ENCODE results near the gene N4BP2L2.
"Not testable (repeated sequence)": the region's sequence is repeated elsewhere in the genome, so short reads cannot be mapped to it uniquely, and the experiment has no call there.

N4BP2L2 gene

DNA sequence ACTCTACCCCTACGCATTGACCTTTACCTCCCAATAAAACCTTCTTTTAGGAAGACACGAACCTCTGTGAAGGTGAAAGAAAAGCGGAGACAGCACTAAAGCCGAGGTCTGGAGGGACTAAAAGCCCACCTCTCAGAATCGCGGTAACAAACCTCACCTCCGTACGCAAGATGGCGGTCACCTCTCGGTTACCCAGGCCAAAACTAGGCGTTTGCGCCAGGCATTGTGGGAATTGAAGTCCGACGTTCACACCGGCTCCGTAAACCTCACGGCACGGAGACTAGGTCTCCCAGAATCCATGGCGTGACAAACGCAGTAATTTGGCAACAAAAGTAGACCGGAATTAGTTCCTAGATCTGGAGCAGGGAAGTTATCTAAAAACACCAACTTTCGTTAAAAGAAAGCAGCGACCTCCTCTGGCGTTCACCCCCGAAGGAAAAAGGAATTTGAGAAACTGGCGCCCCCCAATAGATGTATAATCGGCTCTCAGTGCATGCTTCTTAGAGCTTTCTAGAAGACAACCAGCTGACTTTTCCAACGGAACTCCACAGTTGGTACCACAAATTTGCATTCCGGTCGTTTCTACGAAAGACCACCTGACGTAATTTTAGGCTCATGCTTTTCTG, at the start of gene N4BP2L2:
N4BP2L2 (minus strand) TSS at position 175 of the 626 bp plus-strand sequence. CDS start 1,768 bp downstream, outside the sequence.
- peak; percentile 89 for DNase-seq

DNA sequence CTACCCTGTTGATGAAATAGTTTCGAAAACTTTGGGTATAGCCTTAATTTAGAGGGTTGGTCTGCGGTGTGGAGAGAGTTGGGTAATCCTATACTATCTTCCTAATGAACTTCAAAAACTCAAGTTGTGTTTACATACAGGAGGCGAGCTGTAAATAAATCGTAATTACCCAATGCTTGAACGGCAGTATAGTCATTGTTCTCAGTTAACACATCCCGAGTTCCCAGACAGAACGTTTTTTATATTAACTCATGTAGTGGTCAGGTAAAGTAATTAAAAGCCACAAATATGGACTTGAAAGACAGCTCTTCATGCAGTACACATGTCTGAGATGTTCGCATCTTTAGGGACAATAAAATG, 49.2 kb upstream of the N4BP2L2 start:
- DNase-seq = no peak

DNA sequence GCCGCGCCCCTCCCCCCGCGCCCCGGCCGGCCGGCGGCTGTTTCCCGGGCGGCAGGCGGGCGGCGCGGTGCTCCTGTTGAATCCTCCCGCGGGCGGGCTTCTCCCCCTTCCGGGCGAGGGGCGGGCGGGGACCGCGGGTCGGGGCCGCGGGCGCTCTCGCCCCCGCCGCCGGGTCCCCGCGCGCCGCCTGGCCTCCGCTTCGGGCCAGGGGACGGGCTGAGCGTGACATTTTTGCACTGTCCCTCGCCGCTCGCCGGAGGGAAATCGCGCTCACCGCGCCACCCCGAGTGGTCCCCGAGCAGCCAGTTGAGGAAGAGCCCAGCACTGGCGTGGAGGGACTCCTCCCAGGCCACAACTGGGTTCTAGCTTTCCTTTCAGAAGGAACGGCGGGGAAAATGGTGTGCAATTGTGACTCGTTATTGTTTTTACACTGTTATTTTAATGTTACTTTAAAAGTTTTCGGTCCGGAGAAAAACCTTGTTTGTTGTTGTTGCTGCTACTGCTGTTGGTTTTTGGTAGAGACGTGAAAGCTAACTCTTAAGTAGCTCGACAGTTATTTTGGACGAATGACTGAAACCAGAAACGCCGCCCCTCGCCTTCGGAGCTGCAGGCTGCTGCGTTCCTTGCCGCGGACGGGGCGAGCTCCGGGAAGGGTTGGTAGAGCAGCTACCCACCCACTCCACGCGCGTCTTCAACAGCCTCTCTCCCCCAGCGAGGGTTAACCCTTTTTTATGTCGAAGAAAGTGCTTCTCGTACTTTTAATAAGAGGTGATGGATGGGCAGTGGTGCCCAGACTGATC, 48.6 kb upstream of the N4BP2L2 start:
- DNase-seq = peak; percentile 80

DNA sequence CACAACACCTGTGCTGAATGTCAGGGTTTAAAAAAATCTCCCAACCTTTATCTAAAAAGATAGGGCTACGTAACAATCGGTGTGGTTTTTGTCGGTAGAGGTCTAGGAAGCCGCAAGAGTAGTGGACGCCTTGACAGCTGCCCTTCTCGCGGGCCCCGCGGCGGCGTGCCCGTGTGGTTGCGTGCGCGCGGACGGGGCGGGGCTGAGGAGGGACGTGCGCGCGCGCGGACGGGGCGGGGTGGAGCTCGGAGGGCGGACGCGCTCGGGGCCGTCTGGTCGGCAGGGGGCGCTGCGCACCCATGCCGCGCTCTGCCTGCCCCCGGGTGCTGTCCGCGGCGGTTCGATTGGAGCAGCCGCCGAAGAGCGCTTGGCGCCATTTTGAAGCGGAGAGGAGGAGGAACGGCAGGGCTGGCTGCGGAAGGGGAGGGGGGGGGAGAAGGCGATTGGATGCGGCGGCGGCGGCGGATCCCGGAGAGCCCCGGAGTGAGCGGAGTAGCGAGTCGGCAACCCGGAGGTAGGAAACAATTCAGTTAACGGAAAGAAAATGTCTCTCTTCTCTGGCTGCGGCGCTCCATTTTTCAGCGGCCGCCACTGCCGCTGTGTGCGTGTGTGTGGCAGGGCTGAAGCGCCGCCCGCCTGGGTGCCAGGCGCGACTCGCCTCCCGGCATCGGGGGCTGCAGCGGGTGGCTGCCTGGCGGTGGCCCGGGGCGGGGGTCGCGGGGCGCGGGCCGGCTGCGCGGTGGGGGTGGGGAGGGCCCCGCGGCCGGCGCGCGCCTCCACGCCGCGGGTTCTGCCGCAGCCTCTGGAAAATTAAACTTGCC, 47.7 kb upstream of the N4BP2L2 start, which contains the start of gene PDS5B:
PDS5B (plus strand) TSS at position 373 of the 821 bp plus-strand sequence. CDS start 62,321 bp downstream, outside the sequence.
- peak; percentile 92 for DNase-seq

DNA sequence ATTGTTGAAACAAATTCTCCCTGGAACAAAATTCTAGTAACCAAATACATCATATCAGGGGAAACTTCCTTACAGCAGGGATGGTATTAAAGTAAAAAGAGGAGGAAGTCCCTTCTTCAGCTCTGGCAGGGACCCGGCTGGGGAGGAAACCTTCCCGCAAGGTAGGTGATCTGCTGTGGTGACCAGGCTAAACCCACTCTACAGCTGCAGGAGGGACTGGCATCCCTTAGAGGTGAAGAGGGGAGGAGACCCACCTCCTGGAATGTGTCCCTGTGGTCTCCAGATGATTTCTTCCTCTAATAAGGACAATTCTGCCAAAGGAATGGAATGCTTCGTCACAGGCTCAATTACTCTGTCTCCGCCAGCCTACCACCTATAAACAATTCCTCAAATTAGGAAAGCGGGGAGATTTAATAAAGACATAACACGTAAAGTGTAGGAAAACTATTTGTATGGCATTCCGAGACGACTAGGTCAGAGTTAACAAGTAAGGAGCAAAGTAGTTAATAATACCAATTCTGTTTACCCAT, 47.0 kb upstream of the N4BP2L2 start:
- DNase-seq = no peak

DNA sequence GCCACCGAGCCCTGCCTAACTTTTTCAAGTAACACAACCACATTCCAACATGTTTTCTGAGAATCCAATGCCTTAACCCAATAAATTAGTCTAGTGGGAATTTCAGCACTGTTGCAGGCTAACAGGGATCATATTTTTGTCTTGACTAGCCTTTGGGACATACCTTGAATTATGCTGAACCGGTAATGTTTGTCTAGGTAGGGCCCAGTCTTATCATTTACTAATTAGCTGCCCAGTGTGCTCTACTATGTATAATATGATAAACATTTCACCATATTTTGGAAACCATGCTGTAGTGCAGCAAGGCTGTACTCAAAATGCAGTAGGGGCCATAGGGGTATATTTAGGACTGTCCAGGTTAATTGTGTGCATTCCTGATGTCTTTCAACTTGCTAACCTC, 44.4 kb upstream of the N4BP2L2 start:
- DNase-seq = no peak

DNA sequence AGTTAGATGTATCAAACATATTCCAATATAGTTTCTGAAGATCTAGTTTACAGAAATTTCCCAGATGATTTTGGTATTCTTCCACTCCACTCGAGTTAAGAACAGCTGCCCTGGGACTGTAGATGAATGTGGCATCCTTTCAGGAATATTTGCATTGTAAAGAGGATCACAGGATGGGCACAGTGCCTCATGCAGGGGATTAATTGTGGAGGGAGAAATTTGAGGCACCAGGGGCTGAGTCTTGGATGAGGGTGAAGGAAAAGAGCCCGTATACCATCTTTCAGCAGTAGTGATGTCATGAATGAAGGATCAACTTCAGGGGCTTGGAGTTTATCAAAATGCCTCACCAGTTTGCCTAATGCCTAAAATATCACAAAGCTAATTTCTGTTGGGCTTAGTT, 43.7 kb upstream of the N4BP2L2 start:
- DNase-seq = no peak

DNA sequence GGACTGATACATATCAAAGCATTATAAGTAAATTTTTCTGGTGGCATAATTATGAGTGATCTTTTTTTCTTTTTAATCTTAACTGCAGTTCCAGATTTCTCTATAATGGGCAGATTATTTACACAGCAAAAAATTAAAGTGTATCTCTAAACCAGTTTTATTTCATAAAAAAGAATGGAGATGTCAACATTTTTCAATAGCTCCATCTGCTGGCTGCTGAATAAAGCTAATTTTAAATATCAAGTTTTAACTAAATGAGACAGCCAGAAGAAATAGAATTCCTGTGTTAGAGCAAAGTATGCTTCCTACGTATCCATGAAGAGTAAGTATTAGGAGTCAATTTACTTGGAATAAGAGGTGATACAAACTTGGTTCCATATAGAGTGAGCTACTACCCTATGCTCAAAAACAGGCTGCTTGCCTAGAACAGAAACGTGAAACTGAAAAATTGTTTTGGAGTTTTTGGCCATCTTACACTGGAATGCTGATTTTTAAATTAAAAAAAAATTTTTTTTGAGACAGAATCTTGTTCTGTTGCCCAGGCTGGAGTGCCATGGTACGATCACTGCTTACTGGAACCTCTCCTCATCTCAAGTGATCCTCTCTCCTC, 42.7 kb upstream of the N4BP2L2 start:
- no peak for DNase-seq

DNA sequence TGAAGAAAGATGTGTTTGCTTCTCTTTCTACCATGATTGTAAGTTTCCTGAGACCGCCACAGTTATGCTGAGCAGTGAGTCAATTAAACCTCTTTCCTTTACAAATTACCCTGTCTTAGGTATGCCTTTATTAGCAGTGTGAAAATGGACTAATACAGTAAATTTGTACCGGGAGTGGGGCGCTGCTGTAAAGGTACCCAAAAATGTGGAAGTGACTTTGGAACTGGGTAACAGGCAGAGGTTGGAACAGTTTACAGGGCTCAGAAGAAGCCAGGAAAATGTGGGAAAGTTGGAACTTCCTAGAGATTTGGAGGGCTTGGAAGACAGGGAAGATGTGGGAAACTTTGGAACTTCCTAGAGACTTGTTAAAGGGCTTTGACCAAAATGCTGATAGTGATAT, 38.4 kb upstream of the N4BP2L2 start:
- no peak for DNase-seq

DNA sequence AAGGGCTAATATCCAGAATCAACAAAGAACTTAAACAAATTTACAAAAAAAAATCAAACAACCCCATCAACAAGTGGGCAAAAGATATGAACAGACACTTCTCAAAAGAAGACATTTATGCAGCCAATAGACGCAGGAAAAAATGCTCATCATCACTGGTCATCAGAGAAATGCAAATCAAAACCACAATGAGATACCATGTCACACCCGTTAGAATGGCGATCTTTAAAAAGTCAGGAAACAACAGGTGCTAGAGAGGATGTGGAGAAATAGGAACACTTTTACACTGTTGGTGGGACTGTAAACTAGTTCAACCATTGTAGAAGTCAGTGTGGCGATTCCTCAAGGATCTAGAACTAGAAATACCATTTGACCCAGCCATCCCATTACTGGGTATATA, 37.1 kb upstream of the N4BP2L2 start:
- DNase-seq = not testable (repeated sequence)

DNA sequence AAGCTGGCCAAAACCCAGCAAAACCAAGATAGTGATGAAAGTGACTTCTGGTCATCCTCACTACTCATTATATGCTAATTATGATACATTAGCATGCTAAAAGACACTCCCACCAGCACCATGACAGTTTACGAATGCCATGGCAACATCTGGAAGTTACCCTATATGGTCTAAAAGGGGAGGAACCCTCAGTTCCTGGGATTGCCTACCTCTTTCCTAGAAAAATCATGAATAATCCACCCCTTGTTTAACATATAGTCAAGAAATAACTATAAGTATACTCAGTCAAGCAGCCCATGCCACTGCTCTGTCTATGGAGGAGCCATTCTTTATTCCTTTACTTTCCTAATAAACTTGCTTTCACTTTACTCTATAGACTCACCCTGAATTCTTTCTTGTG, 22.2 kb upstream of the N4BP2L2 start:
- DNase-seq = not testable (repeated sequence)

DNA sequence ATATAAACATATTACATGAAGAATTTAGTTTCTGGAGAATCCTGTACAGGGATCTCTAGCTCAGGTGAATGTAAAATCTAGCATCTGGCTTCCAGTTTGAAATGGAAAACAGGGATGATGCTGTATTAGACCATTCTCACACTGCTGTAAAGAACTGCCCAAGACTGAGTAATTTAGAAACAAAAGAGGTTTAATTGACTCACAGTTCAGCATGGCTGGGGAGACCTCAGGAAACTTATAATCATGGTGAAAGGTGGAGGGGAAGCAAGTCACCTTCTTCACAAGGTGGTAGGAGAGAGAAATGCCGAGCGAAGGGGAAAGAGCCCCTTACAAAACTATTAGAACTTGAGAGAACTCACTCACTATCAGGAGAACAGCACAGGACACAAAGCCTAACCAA, 17.0 kb upstream of the N4BP2L2 start:
- DNase-seq = no peak

DNA sequence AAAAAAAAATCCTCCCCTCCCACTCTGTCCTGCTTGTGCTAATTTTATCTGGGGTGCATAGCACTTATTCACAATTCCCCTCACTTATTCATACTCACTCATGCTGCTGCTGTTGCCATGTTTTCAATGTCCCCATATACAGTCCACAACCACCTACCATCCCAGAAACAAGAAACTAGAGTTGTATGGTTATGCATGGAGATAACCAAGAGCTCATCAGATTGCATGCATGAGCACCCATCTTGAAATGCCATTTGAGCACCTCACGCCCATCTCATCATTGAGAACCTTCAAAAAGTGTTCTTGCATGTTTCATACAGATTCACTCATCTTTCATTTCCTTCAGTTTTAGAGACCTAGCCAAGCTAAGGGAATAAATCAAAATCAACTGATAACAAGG, 15.1 kb upstream of the N4BP2L2 start:
- no peak for DNase-seq

DNA sequence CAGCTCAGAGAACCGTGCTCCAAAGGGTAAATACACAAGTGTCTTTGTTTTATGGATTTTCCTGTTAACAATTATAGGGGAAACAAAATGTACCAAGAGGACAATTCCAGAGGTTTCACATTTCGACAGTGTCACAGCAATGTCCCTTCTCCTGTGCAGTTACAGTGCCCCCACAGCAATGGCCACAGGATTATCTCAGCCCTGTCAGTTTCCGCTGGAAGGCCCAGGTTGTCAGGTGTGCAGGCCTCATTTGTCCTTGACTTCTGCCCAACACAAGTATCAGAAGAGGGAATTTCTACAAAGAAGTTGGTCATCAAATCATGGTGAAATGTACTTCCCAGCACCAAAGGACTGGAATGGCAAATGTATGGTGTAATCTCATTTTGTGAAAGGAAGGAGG, 11.2 kb upstream of the N4BP2L2 start:
- no peak for DNase-seq

DNA sequence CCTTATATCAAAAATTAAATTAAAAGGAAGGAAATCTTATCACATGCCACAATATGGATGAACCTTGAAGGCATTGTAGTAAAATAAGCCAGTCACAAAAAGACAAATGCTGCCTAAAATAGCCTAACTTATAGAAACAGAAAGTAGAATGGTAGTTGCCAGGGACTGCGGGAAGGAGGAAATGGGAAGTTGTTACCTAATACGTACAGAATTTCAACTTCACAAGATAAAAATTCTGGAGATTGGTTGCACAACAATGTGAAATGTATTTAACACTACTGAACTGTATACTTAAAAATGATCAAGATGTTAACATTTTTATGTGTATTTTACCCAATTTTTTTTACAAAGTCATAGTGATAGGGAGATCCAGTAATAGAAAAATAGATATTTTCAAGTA, 10.2 kb upstream of the N4BP2L2 start:
- DNase-seq = no peak

DNA sequence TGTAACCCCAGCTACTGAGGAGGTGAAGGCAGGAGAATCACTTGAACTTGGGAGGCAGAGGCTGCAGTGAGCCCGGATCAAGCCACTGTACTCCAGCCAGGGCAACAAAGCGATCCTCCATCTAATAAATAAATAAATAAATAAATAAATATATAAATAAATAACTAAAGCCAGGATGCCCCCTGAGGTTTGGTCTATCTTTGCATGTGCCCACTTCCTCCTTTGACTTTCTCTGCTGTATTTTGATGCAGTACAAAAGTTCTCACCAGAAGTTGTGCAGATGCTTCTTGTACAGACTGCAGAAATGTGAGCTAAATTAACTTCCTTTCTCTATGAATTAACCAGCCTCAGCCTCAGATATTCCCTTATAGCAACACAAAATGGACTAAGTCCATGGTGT, 6.5 kb upstream of the N4BP2L2 start:
- no peak for DNase-seq

DNA sequence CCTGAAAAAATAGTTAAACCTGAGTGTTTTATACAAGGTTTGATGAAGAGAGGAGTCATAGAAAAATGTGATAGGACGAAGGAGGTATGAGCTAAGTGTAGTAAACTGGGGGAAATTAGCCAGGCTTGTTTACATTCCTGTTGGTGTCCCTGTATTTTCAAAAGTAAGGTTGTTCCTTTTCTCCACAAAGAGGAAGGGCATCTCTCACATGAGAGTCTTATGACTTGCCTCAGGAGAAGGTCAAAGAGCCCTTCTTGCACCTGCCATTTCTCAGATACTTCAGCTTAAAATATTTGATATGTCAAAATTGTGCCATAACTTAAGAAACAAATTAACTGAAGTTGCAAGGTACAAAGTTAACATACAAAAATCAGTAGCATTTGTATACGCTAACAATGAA, 3.6 kb upstream of the N4BP2L2 start:
- DNase-seq = no peak

DNA sequence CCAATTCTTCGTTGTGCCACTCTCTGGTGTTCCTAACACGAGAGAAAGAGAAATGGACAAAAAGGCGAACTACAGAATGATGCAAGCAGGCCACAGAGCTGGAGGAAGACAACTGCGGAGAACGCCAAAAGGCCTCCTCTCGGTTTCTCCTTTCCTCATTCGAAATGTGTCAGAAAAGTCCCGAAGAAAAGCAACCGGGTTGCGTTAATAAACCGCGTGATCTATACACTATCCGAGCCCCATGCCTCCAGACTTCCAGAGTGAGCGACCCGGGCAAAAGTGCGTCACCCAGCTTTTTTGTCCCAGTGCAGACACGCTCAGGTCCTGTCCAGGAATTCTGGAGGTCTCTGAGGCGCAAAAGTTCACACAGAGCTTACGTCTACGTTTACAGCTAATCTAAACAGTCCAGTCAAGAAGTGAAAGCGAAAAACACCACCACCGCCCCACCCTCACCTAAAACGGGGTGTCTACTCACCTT, 413 bp downstream of the N4BP2L2 start:
- DNase-seq = no peak

DNA sequence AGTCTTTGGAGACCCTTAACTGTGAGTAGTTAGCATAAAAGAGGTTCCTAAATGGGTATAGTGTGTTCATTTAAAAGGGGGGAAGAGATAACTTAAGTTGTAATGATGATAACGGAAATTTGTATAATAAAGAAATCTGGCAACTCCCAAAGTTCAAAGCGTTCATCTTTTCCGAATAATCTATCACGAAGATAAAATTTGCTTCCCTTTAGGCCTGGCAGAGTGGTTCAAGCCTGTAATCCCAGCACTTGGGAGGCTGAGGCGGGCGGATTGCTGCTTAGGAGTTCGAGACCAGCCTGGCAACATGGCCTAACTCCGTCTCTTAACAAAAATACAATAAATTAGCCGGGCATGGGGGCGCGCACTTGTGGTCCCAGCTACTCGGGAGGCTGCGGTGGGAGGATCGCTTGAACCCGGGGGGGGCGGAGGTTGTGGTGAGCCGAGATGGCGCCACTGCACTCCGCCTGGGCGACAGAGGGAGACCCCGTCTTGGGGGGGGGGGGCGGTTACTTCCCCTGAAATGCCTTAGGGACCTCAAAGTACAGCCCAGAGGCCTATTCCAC, 934 bp downstream of the N4BP2L2 start:
- no peak for DNase-seq

DNA sequence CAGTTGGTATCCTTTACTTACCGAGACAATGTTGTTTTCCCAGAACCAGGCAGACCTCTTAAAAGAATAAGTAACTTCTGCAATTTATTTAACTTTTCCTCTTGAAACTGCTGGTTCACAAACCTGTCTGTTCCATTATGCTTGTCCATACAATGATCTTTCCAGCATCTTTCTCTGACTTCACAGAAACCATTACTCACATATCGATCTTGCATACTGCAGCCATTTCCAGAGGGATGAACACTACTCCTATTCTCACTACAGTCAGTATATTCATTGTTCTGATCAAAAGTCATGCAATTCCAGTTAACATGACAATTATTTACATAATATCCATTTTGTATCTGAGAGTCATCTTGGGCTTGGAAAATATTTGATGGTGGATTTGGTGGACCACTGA, 2.8 kb downstream of the N4BP2L2 start:
- DNase-seq = no peak

DNA sequence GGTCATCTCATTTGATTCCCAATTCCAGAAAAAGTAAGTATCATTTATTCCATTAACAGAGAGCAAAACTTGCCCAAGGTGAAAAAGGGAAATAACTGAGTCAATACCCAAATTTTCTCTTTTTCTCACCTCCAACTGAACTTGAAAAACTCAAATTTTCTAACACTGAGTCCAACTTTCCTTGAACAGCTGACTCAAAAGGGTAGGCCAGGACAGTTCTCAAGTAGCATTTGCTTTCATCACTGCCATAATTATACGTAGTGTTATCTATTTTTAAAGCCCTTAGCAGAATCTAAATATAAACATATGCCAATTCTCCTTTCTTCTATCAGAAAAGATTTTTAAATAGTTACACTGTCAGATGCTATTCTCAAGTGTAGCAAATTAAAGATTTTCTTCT, 3.5 kb downstream of the N4BP2L2 start:
- DNase-seq = no peak

DNA sequence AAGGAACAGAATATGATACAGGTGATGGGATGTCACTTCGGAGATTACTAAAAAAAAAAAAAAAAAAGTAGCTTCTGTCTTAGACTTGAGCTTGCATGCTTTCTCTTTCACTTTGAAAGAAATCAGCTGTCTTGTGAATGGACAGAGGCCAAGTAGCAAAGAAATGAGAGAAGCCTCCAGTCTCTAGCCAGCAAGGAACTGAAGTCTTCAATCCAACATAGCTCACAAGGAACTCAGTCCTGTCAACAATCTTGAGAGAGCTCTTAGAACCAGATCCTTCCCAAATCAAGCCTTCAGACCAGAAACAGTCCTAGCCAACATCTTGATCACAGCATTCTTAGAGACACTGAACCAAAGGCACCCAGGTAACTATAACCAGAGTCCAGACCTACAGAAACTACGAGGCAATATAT, 7.7 kb downstream of the N4BP2L2 start:
- no peak for DNase-seq

DNA sequence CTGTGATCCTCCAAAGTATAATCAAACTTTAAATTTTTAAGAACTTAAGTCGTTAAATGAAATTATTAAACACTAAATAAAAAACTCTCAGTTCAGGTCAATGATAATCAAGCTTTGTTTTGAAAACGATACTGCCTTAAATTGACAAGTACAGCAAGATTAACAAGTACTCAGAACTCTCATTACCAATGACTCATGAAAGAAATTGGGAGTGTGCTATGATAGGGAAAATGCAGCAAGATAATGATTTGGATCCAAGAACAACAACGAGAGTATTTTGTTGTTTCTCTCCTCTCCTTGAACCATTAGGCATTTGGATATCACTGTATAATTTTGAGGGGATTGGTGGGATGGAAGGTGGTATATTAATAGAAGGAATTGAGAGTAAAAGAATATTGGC, 10.2 kb downstream of the N4BP2L2 start:
- no peak for DNase-seq
